ENCODE data around the gene HENMT1. TPM values are rescaled to one million over a fixed set of nuclear protein-coding genes. Genes with fewer than 3 reads are reported as not detected.

The HENMT1 gene
- polyA plus RNA-seq, 2 of the 4 experiments (the other 2 are of a cell fraction) = 8.1 to 9.7 TPM

- no peak for TF ChIP-seq EHF (CRISPR knock-in tag; IDR thresholded peaks at IDR 0.05)
- TF ChIP-seq, protein P1, sequence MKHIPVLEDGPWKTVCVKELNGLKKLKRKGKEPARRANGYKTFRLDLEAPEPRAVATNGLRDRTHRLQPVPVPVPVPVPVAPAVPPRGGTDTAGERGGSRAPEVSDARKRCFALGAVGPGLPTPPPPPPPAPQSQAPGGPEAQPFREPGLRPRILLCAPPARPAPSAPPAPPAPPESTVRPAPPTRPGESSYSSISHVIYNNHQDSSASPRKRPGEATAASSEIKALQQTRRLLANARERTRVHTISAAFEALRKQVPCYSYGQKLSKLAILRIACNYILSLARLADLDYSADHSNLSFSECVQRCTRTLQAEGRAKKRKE (CRISPR knock-in tag; IDR thresholded peaks at IDR 0.05; ENCODE audit: low read depth) = no peak
- TF ChIP-seq, protein P2, sequence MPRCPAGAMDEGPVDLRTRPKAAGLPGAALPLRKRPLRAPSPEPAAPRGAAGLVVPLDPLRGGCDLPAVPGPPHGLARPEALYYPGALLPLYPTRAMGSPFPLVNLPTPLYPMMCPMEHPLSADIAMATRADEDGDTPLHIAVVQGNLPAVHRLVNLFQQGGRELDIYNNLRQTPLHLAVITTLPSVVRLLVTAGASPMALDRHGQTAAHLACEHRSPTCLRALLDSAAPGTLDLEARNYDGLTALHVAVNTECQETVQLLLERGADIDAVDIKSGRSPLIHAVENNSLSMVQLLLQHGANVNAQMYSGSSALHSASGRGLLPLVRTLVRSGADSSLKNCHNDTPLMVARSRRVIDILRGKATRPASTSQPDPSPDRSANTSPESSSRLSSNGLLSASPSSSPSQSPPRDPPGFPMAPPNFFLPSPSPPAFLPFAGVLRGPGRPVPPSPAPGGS (IDR thresholded peaks at IDR 0.05) = no peak
- TF ChIP-seq POLR2AphosphoS2 (conservative IDR thresholded peaks at IDR 0.05; ENCODE audit: low read length) = no peak
- TF ChIP-seq EP300 (IDR thresholded peaks at IDR 0.05) = no peak
- no peak for TF ChIP-seq HOXB13 (CRISPR knock-in tag; IDR thresholded peaks at IDR 0.05; ENCODE audit: low read depth)
- TF ChIP-seq EHMT2 (IDR thresholded peaks at IDR 0.05; ENCODE audit: low read depth) = no peak
Measured at GRCh38 chr1:108615544-108615943, 45.3 kb downstream of the HENMT1 start (continued).

- Histone ChIP-seq H3K27ac (no peak overlapping the region), H3K4me2 (no peak overlapping the region), H3K4me3 (no peak overlapping the region), H3K9me3 (no peaks in the 10 kb centered on the region), H3K4me1 (no peaks in the 10 kb centered on the region)
- POLR2A ChIA-PET = no interaction called here
- FAIRE-seq (no peak), ATAC-seq (no peak), DNase-seq (ENCODE audit: low read depth in 1 of 2, low spot score in 1 of 2) (no peak)
- CTCF ChIA-PET = interaction anchor here (0.5 kb wide), 1 partner anchor 821 kb away, joined by 3 read pairs; no protein-coding TSS in a partner anchor
- 84% methylated on average over 5 of the region's 5 CpGs for WGBS (ENCODE audit: missing lambda C conversion rate)
- TF ChIP-seq KDM5A (IDR thresholded peaks at IDR 0.05) (no peak), CBX2 (IDR thresholded peaks at IDR 0.05; ENCODE audit: borderline replicate concordance, low read depth) (no peak), PHF8 (IDR thresholded peaks at IDR 0.05; ENCODE audit: borderline replicate concordance, low read depth) (no peak), ZC3H11A (IDR thresholded peaks at IDR 0.05) (no peak), ZFP36 (IDR thresholded peaks at IDR 0.05; ENCODE audit: borderline replicate concordance, partially characterized antibody) (no peak), MAZ (IDR thresholded peaks at IDR 0.05; ENCODE audit: borderline replicate concordance, low read depth, low read length) (no peak), EHF (CRISPR knock-in tag; IDR thresholded peaks at IDR 0.05) (no peak), ZNF302 (CRISPR knock-in tag; IDR thresholded peaks at IDR 0.05) (no peak), NFE2L2 (conservative IDR thresholded peaks at IDR 0.05; ENCODE audit: low read length) (no peak), HOXB13 (CRISPR knock-in tag; IDR thresholded peaks at IDR 0.05; ENCODE audit: low read depth) (no peak), HEYL (CRISPR knock-in tag; IDR thresholded peaks at IDR 0.05) (no peak)
- TF ChIP-seq, protein P3, sequence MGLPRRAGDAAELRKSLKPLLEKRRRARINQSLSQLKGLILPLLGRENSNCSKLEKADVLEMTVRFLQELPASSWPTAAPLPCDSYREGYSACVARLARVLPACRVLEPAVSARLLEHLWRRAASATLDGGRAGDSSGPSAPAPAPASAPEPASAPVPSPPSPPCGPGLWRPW (IDR thresholded peaks at IDR 0.05) = no peak
- TF ChIP-seq, protein P4, sequence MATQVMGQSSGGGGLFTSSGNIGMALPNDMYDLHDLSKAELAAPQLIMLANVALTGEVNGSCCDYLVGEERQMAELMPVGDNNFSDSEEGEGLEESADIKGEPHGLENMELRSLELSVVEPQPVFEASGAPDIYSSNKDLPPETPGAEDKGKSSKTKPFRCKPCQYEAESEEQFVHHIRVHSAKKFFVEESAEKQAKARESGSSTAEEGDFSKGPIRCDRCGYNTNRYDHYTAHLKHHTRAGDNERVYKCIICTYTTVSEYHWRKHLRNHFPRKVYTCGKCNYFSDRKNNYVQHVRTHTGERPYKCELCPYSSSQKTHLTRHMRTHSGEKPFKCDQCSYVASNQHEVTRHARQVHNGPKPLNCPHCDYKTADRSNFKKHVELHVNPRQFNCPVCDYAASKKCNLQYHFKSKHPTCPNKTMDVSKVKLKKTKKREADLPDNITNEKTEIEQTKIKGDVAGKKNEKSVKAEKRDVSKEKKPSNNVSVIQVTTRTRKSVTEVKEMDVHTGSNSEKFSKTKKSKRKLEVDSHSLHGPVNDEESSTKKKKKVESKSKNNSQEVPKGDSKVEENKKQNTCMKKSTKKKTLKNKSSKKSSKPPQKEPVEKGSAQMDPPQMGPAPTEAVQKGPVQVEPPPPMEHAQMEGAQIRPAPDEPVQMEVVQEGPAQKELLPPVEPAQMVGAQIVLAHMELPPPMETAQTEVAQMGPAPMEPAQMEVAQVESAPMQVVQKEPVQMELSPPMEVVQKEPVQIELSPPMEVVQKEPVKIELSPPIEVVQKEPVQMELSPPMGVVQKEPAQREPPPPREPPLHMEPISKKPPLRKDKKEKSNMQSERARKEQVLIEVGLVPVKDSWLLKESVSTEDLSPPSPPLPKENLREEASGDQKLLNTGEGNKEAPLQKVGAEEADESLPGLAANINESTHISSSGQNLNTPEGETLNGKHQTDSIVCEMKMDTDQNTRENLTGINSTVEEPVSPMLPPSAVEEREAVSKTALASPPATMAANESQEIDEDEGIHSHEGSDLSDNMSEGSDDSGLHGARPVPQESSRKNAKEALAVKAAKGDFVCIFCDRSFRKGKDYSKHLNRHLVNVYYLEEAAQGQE (IDR thresholded peaks at IDR 0.05) = no peak
- TF ChIP-seq, protein P2 (IDR thresholded peaks at IDR 0.05) = no peak
- TF ChIP-seq, protein P5, sequence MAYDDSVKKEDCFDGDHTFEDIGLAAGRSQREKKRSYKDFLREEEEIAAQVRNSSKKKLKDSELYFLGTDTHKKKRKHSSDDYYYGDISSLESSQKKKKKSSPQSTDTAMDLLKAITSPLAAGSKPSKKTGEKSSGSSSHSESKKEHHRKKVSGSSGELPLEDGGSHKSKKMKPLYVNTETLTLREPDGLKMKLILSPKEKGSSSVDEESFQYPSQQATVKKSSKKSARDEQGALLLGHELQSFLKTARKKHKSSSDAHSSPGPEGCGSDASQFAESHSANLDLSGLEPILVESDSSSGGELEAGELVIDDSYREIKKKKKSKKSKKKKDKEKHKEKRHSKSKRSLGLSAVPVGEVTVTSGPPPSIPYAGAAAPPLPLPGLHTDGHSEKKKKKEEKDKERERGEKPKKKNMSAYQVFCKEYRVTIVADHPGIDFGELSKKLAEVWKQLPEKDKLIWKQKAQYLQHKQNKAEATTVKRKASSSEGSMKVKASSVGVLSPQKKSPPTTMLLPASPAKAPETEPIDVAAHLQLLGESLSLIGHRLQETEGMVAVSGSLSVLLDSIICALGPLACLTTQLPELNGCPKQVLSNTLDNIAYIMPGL (CRISPR knock-in tag; IDR thresholded peaks at IDR 0.05; ENCODE audit: borderline replicate concordance) = no peak
Measured at GRCh38 chr1:108612496-108612895, 48.4 kb downstream of the HENMT1 start.
